Keratinocyte (primary cell): ENCODE results near the gene LRRC41. TPM values are rescaled to one million over a fixed set of nuclear protein-coding genes. Genes with fewer than 3 reads are reported as not detected.

ENCODE experiments used
- DNase-seq: peaks from one replicate; pipeline ENCODE4 v3.0.0-alpha.2; 2011; ENCODE audit warnings: low read depth, missing footprints, low spot score
- FAIRE-seq: peaks from 2 replicates; lab custom pipeline; 2011; peaks lifted over from hg19 to GRCh38; lab: Jason Lieb, UNC
- H2AFZ ChIP-seq: 2 replicates; pipeline ENCODE4 v1.6.0; 2012; ENCODE audit warnings: low read length, control low read depth, inconsistent platforms; ENCODE audit not compliant: control insufficient read depth
- H3K27ac ChIP-seq: 2 replicates; pipeline ENCODE4 v1.5.1; 2011; ENCODE audit warnings: low read length; ENCODE audit not compliant: control insufficient read depth, insufficient read depth
- H3K27me3 ChIP-seq: 3 replicates; pipeline ENCODE4 v1.6.0; 2011; ENCODE audit warnings: low read length; ENCODE audit not compliant: control insufficient read depth, insufficient read depth; ENCODE audit errors: extremely low read depth
- H3K36me3 ChIP-seq, 2 experiments: 2 replicates in 1 of 2; 3 replicates in 1 of 2; pipeline ENCODE4 v1.5.1; 2011; ENCODE audit warnings: low read length in 2 of 2, mild to moderate bottlenecking in 1 of 2; ENCODE audit not compliant: control insufficient read depth in 2 of 2, insufficient read depth in 2 of 2; ENCODE audit errors: extremely low read depth in 1 of 2
- H3K4me1 ChIP-seq: 3 replicates; pipeline ENCODE4 v1.5.1; 2011; ENCODE audit warnings: low read length; ENCODE audit not compliant: control insufficient read depth, insufficient read depth; ENCODE audit errors: extremely low read depth
- H3K4me2 ChIP-seq: 3 replicates; pipeline ENCODE4 v1.6.0; 2011; ENCODE audit warnings: low read depth, low read length; ENCODE audit not compliant: control insufficient read depth, insufficient read depth; ENCODE audit errors: extremely low read depth
- H3K4me3 ChIP-seq, 3 experiments: fragments of 200-600 bp in 1 of 3; sonication (generic) in 1 of 3; 2 replicates in 2 of 3; 3 replicates in 1 of 3; pipeline ENCODE4 v1.5.1; 2011 to 2016; ENCODE audit warnings: low read length in 3 of 3, mild to moderate bottlenecking in 3 of 3, control low read depth in 2 of 3, inconsistent platforms in 1 of 3, low read depth in 1 of 3, mixed read lengths in 1 of 3, mixed run types in 1 of 3, moderate library complexity in 1 of 3; ENCODE audit not compliant: control insufficient read depth in 2 of 3, insufficient read depth in 2 of 3; ENCODE audit errors: extremely low read depth in 1 of 3
- H3K79me2 ChIP-seq: 2 replicates; pipeline ENCODE4 v1.6.0; 2012; ENCODE audit warnings: low read length; ENCODE audit not compliant: control insufficient read depth, insufficient read depth
- H3K9ac ChIP-seq: 3 replicates; pipeline ENCODE4 v1.6.0; 2011; ENCODE audit warnings: low read length; ENCODE audit not compliant: control insufficient read depth, insufficient read depth; ENCODE audit errors: extremely low read depth
- H3K9me1 ChIP-seq: 3 replicates; pipeline ENCODE4 v1.6.0; 2011; ENCODE audit warnings: low read length; ENCODE audit not compliant: control insufficient read depth, insufficient read depth; ENCODE audit errors: extremely low read depth
- H3K9me3 ChIP-seq: 2 replicates; pipeline ENCODE4 v1.5.1; 2012; ENCODE audit warnings: low read depth, low read length; ENCODE audit not compliant: control insufficient read depth
- H4K20me1 ChIP-seq: 3 replicates; pipeline ENCODE4 v1.6.0; 2011; ENCODE audit warnings: low read length; ENCODE audit not compliant: control insufficient read depth, insufficient read depth; ENCODE audit errors: extremely low read depth
- EZH2 ChIP-seq: IDR thresholded peaks from one replicate; pipeline ENCODE4 v1.6.1; 2012; ENCODE audit warnings: inconsistent platforms, mild to moderate bottlenecking, low read length, moderate library complexity
- dilution Hi-C: fragments of 300-500 bp; cut with MboI; formaldehyde crosslinking; loops from one replicate; pipeline ENCODE4 v1.7.0; 2020; ENCODE audit warnings: low sequenced_read_pairs; ENCODE audit not compliant: extremely low pct_ligation_motif_present
- polyA plus RNA-seq, 5 experiments: library from polyadenylated mRNA; depleted of rRNA in 3 of 5; stranded (reverse) in 3 of 5; stranded (forward) in 1 of 5; unstranded in 1 of 5; fragments of >200 nt; gene quantifications; 1 replicate in 1 of 5; 2 replicates in 3 of 5; 3 replicates in 1 of 5; pipeline versions ENCODE4 v1.2.1 to v1.2.3, GENCODE V29; 2011 to 2012; ENCODE audit warnings: missing spikeins in 2 of 5, low read depth in 1 of 5, low replicate concordance in 1 of 5
- TF ChIP-seq, protein P1 (sequence below), 3 experiments: IDR thresholded peaks in 1 of 3; conservative IDR thresholded peaks in 1 of 3; optimal IDR thresholded peaks in 1 of 3; 2 replicates in 2 of 3; 3 replicates in 1 of 3; pipeline versions ENCODE3 to v1.5.1; 2011; ENCODE audit warnings: low read length in 3 of 3, mild to moderate bottlenecking in 3 of 3, moderate library complexity in 2 of 3, control low read depth in 1 of 3, inconsistent platforms in 1 of 3; ENCODE audit not compliant: insufficient read depth in 2 of 3; ENCODE audit errors: extremely low read depth in 1 of 3

Gene LRRC41
- polyA plus RNA-seq, 1 donor (not counting 4 experiments of a cell fraction or from before 2014, with no cell fraction given): 51.2 TPM

DNA sequence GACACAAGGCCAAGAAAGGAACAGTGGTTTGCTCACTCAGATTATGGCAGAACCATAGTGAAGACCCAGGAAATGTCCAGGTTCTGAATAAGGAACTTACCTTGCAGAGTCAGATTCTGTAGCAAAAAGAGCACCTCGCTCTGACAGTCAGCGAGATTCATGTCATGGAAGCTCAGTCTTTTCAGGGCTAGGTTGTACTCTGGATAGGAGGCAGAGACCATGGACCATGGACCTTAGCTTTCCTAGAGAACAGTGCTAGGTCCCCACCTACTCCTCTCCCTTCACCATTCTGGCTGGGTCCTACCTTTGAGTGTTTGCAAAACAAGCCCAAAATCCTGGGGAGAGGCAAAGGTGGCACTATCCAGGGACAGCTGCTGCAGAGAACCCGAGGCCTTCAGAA lies 23.3 kb downstream of the LRRC41 start:
- Histone ChIP-seq H2AFZ (no peak overlapping the region), H3K79me2 (no peaks in the 10 kb centered on the region), H3K27ac (no peak overlapping the region), H3K4me3 (no peak overlapping the region), H3K9me3 (no peaks in the 10 kb centered on the region), H4K20me1 (no peaks in the 10 kb centered on the region), H3K9me1 (no peaks in the 10 kb centered on the region), H3K36me3 (peaks cover 26 to 44% of the 10 kb centered on the region in 2 experiments), H3K4me2 (no peak overlapping the region), H3K27me3 (no peaks in the 10 kb centered on the region), H3K4me1 (no peaks in the 10 kb centered on the region), H3K9ac (no peak overlapping the region)
- dilution Hi-C loops: no loop called here
- DNase-seq (no peak), FAIRE-seq (no peak)
- TF ChIP-seq, protein P1, sequence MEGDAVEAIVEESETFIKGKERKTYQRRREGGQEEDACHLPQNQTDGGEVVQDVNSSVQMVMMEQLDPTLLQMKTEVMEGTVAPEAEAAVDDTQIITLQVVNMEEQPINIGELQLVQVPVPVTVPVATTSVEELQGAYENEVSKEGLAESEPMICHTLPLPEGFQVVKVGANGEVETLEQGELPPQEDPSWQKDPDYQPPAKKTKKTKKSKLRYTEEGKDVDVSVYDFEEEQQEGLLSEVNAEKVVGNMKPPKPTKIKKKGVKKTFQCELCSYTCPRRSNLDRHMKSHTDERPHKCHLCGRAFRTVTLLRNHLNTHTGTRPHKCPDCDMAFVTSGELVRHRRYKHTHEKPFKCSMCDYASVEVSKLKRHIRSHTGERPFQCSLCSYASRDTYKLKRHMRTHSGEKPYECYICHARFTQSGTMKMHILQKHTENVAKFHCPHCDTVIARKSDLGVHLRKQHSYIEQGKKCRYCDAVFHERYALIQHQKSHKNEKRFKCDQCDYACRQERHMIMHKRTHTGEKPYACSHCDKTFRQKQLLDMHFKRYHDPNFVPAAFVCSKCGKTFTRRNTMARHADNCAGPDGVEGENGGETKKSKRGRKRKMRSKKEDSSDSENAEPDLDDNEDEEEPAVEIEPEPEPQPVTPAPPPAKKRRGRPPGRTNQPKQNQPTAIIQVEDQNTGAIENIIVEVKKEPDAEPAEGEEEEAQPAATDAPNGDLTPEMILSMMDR (optimal IDR thresholded peaks at IDR 0.05 in 1 of 3, IDR thresholded peaks at IDR 0.05 in 1 of 3, conservative IDR thresholded peaks at IDR 0.05 in 1 of 3; ENCODE audit: extremely low read depth in 1 of 3, insufficient read depth in 2 of 3, low read length in 3 of 3): no peak
- no peak for TF ChIP-seq EZH2

DNA sequence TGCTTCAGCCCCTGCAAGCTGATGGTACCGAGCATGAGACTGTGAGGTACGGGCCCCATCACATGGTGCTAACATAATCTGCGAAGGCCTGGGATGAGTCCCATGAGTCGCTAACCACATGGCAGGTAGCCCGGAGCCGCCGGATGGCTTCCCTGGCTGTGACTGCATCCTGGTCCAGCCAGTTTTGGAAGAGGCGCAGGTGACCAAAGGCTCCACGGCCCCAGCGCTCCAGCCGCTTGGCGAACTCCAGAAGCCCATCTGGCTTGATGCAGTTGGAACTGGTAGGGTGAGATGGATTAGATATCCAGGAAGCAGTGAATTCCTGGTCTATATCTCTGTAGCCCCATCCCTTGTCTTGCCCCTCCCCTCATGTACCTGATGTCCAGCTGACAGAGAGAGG lies 24.6 kb downstream of the LRRC41 start:
- Histone ChIP-seq H3K4me2 (no peak overlapping the region), H2AFZ (no peak overlapping the region), H4K20me1 (no peaks in the 10 kb centered on the region), H3K27me3 (no peaks in the 10 kb centered on the region), H3K27ac (no peak overlapping the region), H3K79me2 (no peaks in the 10 kb centered on the region), H3K4me3 (no peak overlapping the region), H3K9me3 (no peaks in the 10 kb centered on the region), H3K9me1 (no peaks in the 10 kb centered on the region), H3K9ac (no peak overlapping the region), H3K4me1 (no peaks in the 10 kb centered on the region), H3K36me3 (peaks cover 20 to 49% of the 10 kb centered on the region in 2 experiments)
- dilution Hi-C loops: no loop called here
- TF ChIP-seq EZH2: no peak
- TF ChIP-seq, protein P1 (optimal IDR thresholded peaks at IDR 0.05 in 1 of 3, IDR thresholded peaks at IDR 0.05 in 1 of 3, conservative IDR thresholded peaks at IDR 0.05 in 1 of 3; ENCODE audit: extremely low read depth in 1 of 3, insufficient read depth in 2 of 3, low read length in 3 of 3): no peak
- DNase-seq (no peak), FAIRE-seq (no peak)
